ENCODE data around the gene SLC1A1.
"Not testable (repeated sequence)": the region's sequence is repeated elsewhere in the genome, so short reads cannot be mapped to it uniquely, and the experiment has no call there.

Gene SLC1A1

GRCh38 chr9:4517274-4517673, 27.0 kb downstream of the SLC1A1 start:
- no peak overlapping the region for H3K4me3 ChIP-seq (ENCODE audit: low read depth in 1 of 2, low read length in 2 of 2)
- H2AFZ ChIP-seq (ENCODE audit: low read depth, low read length) = no peak overlapping the region
- no peaks in the 10 kb centered on the region for H3K9me3 ChIP-seq (ENCODE audit: insufficient read depth, low read length, severe bottlenecking)
- H3K27ac ChIP-seq (ENCODE audit: low read length) = no peak overlapping the region
- no peaks in the 10 kb centered on the region for H3K27me3 ChIP-seq (ENCODE audit: insufficient read depth, low read length, poor library complexity)
- no peak for TF ChIP-seq CTCF (IDR thresholded peaks at IDR 0.05; ENCODE audit: borderline replicate concordance, extremely low read depth, low read length, poor library complexity, severe bottlenecking)
- H4K20me1 ChIP-seq (ENCODE audit: insufficient read depth, low read length) = no peaks in the 10 kb centered on the region
- ATAC-seq (ENCODE audit: insufficient read depth, low read depth) (no peak), DNase-seq (no peak)
- H3K79me2 ChIP-seq (ENCODE audit: insufficient read depth, low read length) = no peaks in the 10 kb centered on the region
- H3K36me3 ChIP-seq (ENCODE audit: insufficient read depth, low read length) = no peaks in the 10 kb centered on the region
- no peak overlapping the region for H3K4me2 ChIP-seq (ENCODE audit: insufficient read depth, low read length)
- no peak overlapping the region for H3K9ac ChIP-seq (ENCODE audit: low read depth, low read length)
- no peaks in the 10 kb centered on the region for H3K4me1 ChIP-seq (ENCODE audit: insufficient read depth, low read length)

- Histone ChIP-seq H3K27ac (ENCODE audit: low read length) (no peak overlapping the region), H3K4me3 (ENCODE audit: low read depth in 1 of 2, low read length in 2 of 2) (no peak overlapping the region), H3K4me1 (ENCODE audit: insufficient read depth, low read length) (no peaks in the 10 kb centered on the region), H3K9me3 (ENCODE audit: insufficient read depth, low read length, severe bottlenecking) (no peaks in the 10 kb centered on the region), H3K79me2 (ENCODE audit: insufficient read depth, low read length) (no peaks in the 10 kb centered on the region), H3K4me2 (ENCODE audit: insufficient read depth, low read length) (no peak overlapping the region), H2AFZ (ENCODE audit: low read depth, low read length) (no peak overlapping the region), H4K20me1 (ENCODE audit: insufficient read depth, low read length) (no peaks in the 10 kb centered on the region), H3K27me3 (ENCODE audit: insufficient read depth, low read length, poor library complexity) (no peaks in the 10 kb centered on the region), H3K9ac (ENCODE audit: low read depth, low read length) (no peak overlapping the region), H3K36me3 (ENCODE audit: insufficient read depth, low read length) (no peaks in the 10 kb centered on the region)
- ATAC-seq (ENCODE audit: insufficient read depth, low read depth) (no peak), DNase-seq (no peak)
- no peak for TF ChIP-seq CTCF (IDR thresholded peaks at IDR 0.05; ENCODE audit: borderline replicate concordance, extremely low read depth, low read length, poor library complexity, severe bottlenecking)
- TF ChIP-seq EZH2 (IDR thresholded peaks at IDR 0.05; ENCODE audit: borderline replicate concordance, low read depth, low read length, severe bottlenecking) = no peak
These were observed 29.3 kb downstream of the SLC1A1 start for GRCh38 chr9:4519604-4520003.

- H3K4me2 ChIP-seq (ENCODE audit: insufficient read depth, low read length) = no peak overlapping the region
- no peak overlapping the region for H3K9ac ChIP-seq (ENCODE audit: low read depth, low read length)
- no peak for ATAC-seq (ENCODE audit: insufficient read depth, low read depth)
- no peaks in the 10 kb centered on the region for H4K20me1 ChIP-seq (ENCODE audit: insufficient read depth, low read length)
- H3K27me3 ChIP-seq (ENCODE audit: insufficient read depth, low read length, poor library complexity) = no peaks in the 10 kb centered on the region
- no peaks in the 10 kb centered on the region for H3K36me3 ChIP-seq (ENCODE audit: insufficient read depth, low read length)
- no peak for DNase-seq
- no peak overlapping the region for H2AFZ ChIP-seq (ENCODE audit: low read depth, low read length)
- no peaks in the 10 kb centered on the region for H3K79me2 ChIP-seq (ENCODE audit: insufficient read depth, low read length)
- TF ChIP-seq CTCF (IDR thresholded peaks at IDR 0.05; ENCODE audit: borderline replicate concordance, extremely low read depth, low read length, poor library complexity, severe bottlenecking) = no peak
- TF ChIP-seq EZH2 (IDR thresholded peaks at IDR 0.05; ENCODE audit: borderline replicate concordance, low read depth, low read length, severe bottlenecking) = no peak
- H3K27ac ChIP-seq (ENCODE audit: low read length) = no peak overlapping the region
- no peak overlapping the region for H3K4me3 ChIP-seq (ENCODE audit: low read depth in 1 of 2, low read length in 2 of 2)
- H3K4me1 ChIP-seq (ENCODE audit: insufficient read depth, low read length) = no peaks in the 10 kb centered on the region
- H3K9me3 ChIP-seq (ENCODE audit: insufficient read depth, low read length, severe bottlenecking) = no peaks in the 10 kb centered on the region
These were observed 29.8 kb downstream of the SLC1A1 start for GRCh38 chr9:4520055-4520454.

GRCh38 chr9:4530375-4530774, 40.1 kb downstream of the SLC1A1 start:
- H3K36me3 ChIP-seq (ENCODE audit: insufficient read depth, low read length) = no peaks in the 10 kb centered on the region
- no peak overlapping the region for H3K9ac ChIP-seq (ENCODE audit: low read depth, low read length)
- no peak for TF ChIP-seq EZH2 (IDR thresholded peaks at IDR 0.05; ENCODE audit: borderline replicate concordance, low read depth, low read length, severe bottlenecking)
- no peak for TF ChIP-seq CTCF (IDR thresholded peaks at IDR 0.05; ENCODE audit: borderline replicate concordance, extremely low read depth, low read length, poor library complexity, severe bottlenecking)
- H3K27ac ChIP-seq (ENCODE audit: low read length) = no peak overlapping the region
- H2AFZ ChIP-seq (ENCODE audit: low read depth, low read length) = no peak overlapping the region
- no peaks in the 10 kb centered on the region for H3K9me3 ChIP-seq (ENCODE audit: insufficient read depth, low read length, severe bottlenecking)
- H3K27me3 ChIP-seq (ENCODE audit: insufficient read depth, low read length, poor library complexity) = no peaks in the 10 kb centered on the region
- no peak overlapping the region for H3K4me3 ChIP-seq (ENCODE audit: low read depth in 1 of 2, low read length in 2 of 2)
- no peaks in the 10 kb centered on the region for H4K20me1 ChIP-seq (ENCODE audit: insufficient read depth, low read length)
- H3K79me2 ChIP-seq (ENCODE audit: insufficient read depth, low read length) = no peaks in the 10 kb centered on the region
- no peak for ATAC-seq (ENCODE audit: insufficient read depth, low read depth)
- H3K4me2 ChIP-seq (ENCODE audit: insufficient read depth, low read length) = no peak overlapping the region
- DNase-seq = no peak
- no peaks in the 10 kb centered on the region for H3K4me1 ChIP-seq (ENCODE audit: insufficient read depth, low read length)

GRCh38 chr9:4530831-4531230, 40.6 kb downstream of the SLC1A1 start:
- H4K20me1 ChIP-seq (ENCODE audit: insufficient read depth, low read length); ATAC-seq (ENCODE audit: insufficient read depth, low read depth); H3K4me2 ChIP-seq (ENCODE audit: insufficient read depth, low read length); H3K4me3 ChIP-seq (ENCODE audit: low read depth in 1 of 2, low read length in 2 of 2); H3K27ac ChIP-seq (ENCODE audit: low read length); H3K9ac ChIP-seq (ENCODE audit: low read depth, low read length); H3K79me2 ChIP-seq (ENCODE audit: insufficient read depth, low read length); H3K9me3 ChIP-seq (ENCODE audit: insufficient read depth, low read length, severe bottlenecking); DNase-seq; H3K36me3 ChIP-seq (ENCODE audit: insufficient read depth, low read length); H3K27me3 ChIP-seq (ENCODE audit: insufficient read depth, low read length, poor library complexity); H3K4me1 ChIP-seq (ENCODE audit: insufficient read depth, low read length); H2AFZ ChIP-seq (ENCODE audit: low read depth, low read length): not testable (repeated sequence)
